GM23338 (cell line): ENCODE measurements around the gene PLXNA2. TPM values are rescaled to one million over a fixed set of nuclear protein-coding genes. Genes with fewer than 3 reads are reported as not detected.

Experiments
- ATAC-seq: fragments of 200-7000 bp; cut with Tn5 transposase; 3 replicates; pipeline ENCODE4 v1.9.1; 2020
- DNase-seq: peaks from one replicate; pipeline ENCODE4 v3.0.0-alpha.2; 2015; ENCODE audit warnings: low spot score
- H2AFZ ChIP-seq: fragments of 200-600 bp; sonication (generic); 2 replicates; pipeline ENCODE4 v1.8.0; 2016; ENCODE audit warnings: antibody characterized with exemption, mild to moderate bottlenecking, moderate library complexity
- H3F3A ChIP-seq: fragments of 200-600 bp; sonication (generic); replicated peaks from 2 replicates; pipeline ENCODE4 v1.8.0; 2017; ENCODE audit warnings: antibody characterized with exemption, mixed run types, low read depth
- H3K27ac ChIP-seq: fragments of 200-600 bp; sonication (generic); 2 replicates; pipeline ENCODE4 v1.6.1; 2016; ENCODE audit warnings: low read depth
- H3K27me3 ChIP-seq: fragments of 200-600 bp; sonication (generic); 2 replicates; pipeline ENCODE4 v1.8.0; 2016; ENCODE audit warnings: mild to moderate bottlenecking, mixed run types, moderate library complexity; ENCODE audit not compliant: insufficient read depth
- H3K36me3 ChIP-seq: fragments of 200-600 bp; sonication (generic); 2 replicates; pipeline ENCODE4 v1.8.0; 2016; ENCODE audit warnings: mild to moderate bottlenecking; ENCODE audit not compliant: insufficient read depth
- H3K4me1 ChIP-seq: fragments of 200-600 bp; sonication (generic); 2 replicates; pipeline ENCODE4 v1.8.0; 2016; ENCODE audit warnings: mild to moderate bottlenecking, moderate library complexity; ENCODE audit not compliant: insufficient read depth
- H3K4me2 ChIP-seq: fragments of 200-600 bp; sonication (generic); 2 replicates; pipeline ENCODE4 v1.7.1; 2017; ENCODE audit warnings: mixed run types
- H3K4me3 ChIP-seq: fragments of 200-600 bp; sonication (generic); 2 replicates; pipeline ENCODE4 v1.6.1; 2016; ENCODE audit warnings: mixed run types
- H3K79me2 ChIP-seq: fragments of 200-600 bp; sonication (generic); replicated peaks from 2 replicates; pipeline ENCODE4 v1.8.0; 2017; ENCODE audit warnings: mild to moderate bottlenecking; ENCODE audit not compliant: insufficient read depth
- H3K9me2 ChIP-seq: fragments of 200-600 bp; sonication (generic); 2 replicates; pipeline ENCODE4 v1.8.0; 2017; ENCODE audit not compliant: insufficient read depth
- H4K20me1 ChIP-seq: fragments of 200-600 bp; sonication (generic); replicated peaks from 2 replicates; pipeline ENCODE4 v1.8.0; 2017; ENCODE audit warnings: mild to moderate bottlenecking; ENCODE audit not compliant: insufficient read depth
- H3K27ac Mint-ChIP-seq: 2 replicates; pipeline ENCODE4 v1.8.0; 2020; ENCODE audit warnings: inconsistent platforms, mild to moderate bottlenecking, moderate library complexity, mixed read lengths
- H3K27me3 Mint-ChIP-seq: 3 replicates; pipeline ENCODE4 v1.8.0; 2022; ENCODE audit warnings: low read depth, mild to moderate bottlenecking, moderate library complexity, mixed read lengths, inconsistent platforms; ENCODE audit not compliant: insufficient read depth, poor library complexity
- H3K36me3 Mint-ChIP-seq: 3 replicates; pipeline ENCODE4 v1.8.0; 2021; ENCODE audit warnings: low read depth, mild to moderate bottlenecking, inconsistent platforms, moderate library complexity, mixed read lengths
- H3K4me1 Mint-ChIP-seq: 3 replicates; pipeline ENCODE4 v1.8.0; 2020; ENCODE audit warnings: mild to moderate bottlenecking, inconsistent platforms, mixed read lengths
- H3K4me3 Mint-ChIP-seq: 3 replicates; pipeline ENCODE4 v1.8.0; 2021; ENCODE audit warnings: moderate library complexity, mild to moderate bottlenecking, inconsistent platforms, mixed read lengths
- H3K9me3 Mint-ChIP-seq: 3 replicates; pipeline ENCODE4 v1.8.0; 2020; ENCODE audit warnings: moderate library complexity, mild to moderate bottlenecking, inconsistent platforms, mixed read lengths
- CTCF ChIP-seq, 2 experiments: fragments of 200-600 bp in 1 of 2; sonication (generic) in 1 of 2; conservative IDR thresholded peaks; 2 replicates each; pipeline versions ENCODE4 v1.5.1 to v1.6.1; 2016 to 2017; ENCODE audit warnings: antibody characterized with exemption in 2 of 2, low read depth in 2 of 2, mild to moderate bottlenecking in 2 of 2, moderate library complexity in 1 of 2
- EZH2 ChIP-seq: fragments of 200-600 bp; sonication (generic); IDR thresholded peaks from one replicate; pipeline ENCODE4 v1.8.0; 2017; ENCODE audit warnings: antibody characterized with exemption, mild to moderate bottlenecking, low read depth; ENCODE audit not compliant: unreplicated experiment
- JUNB ChIP-seq: IDR thresholded peaks from one replicate; pipeline ENCODE4 v1.6.1; 2016; ENCODE audit warnings: antibody characterized with exemption; ENCODE audit not compliant: unreplicated experiment
- POLR2AphosphoS5 ChIP-seq: IDR thresholded peaks from 2 replicates; pipeline ENCODE4 v1.6.1; 2016; ENCODE audit warnings: antibody characterized with exemption, low read depth
- STAT1 ChIP-seq: IDR thresholded peaks from one replicate; pipeline ENCODE4 v1.6.1; 2016; ENCODE audit warnings: antibody characterized with exemption; ENCODE audit not compliant: unreplicated experiment
- ZNF114 ChIP-seq: fragments of 250-450 bp; sonication (Bioruptor Pico); IDR thresholded peaks from 2 replicates; pipeline ENCODE4 v1.5.0; 2020; ENCODE audit warnings: mild to moderate bottlenecking, moderate library complexity
- ZNF331 ChIP-seq: fragments of 250-450 bp; sonication (Bioruptor Pico); IDR thresholded peaks from 2 replicates; pipeline ENCODE4 v1.5.0; 2020; ENCODE audit warnings: low read depth, mild to moderate bottlenecking, moderate library complexity
- polyA plus RNA-seq: library from polyadenylated mRNA; unstranded; fragments of >200 nt; fragmentation: Nextera tagmentation; extraction: Ambion mirVana; gene quantifications from 2 replicates; pipeline ENCODE4 v1.2.1, GENCODE V29; 2016
- total RNA-seq: library from RNA; depleted of rRNA; stranded (reverse); fragments of >200 nt; shearing (Covaris generic); gene quantifications from 2 replicates; pipeline ENCODE4 v1.2.3, GENCODE V29; 2014
- TF ChIP-seq, protein P1 (sequence below): IDR thresholded peaks from one replicate; pipeline ENCODE4 v1.6.1; 2018; ENCODE audit warnings: antibody characterized with exemption; ENCODE audit not compliant: unreplicated experiment

The PLXNA2 gene
- total and polyA plus RNA-seq, 2 experiments from 2014 or later = 0.40 to 1.8 TPM

GRCh38 chr1:208009706-208010444 is 234.3 kb downstream of the PLXNA2 start:
- no peak overlapping the region for H3K4me3 Mint-ChIP-seq
- no peak for ATAC-seq

GRCh38 chr1:208009303-208009702 is 234.9 kb downstream of the PLXNA2 start:
- Mint-ChIP-seq H3K27ac (no peak overlapping the region), H3K4me1 (no peaks in the 10 kb centered on the region), H3K4me3 (no peak overlapping the region), H3K36me3 (no peaks in the 10 kb centered on the region), H3K9me3 (no peaks in the 10 kb centered on the region), H3K27me3 (peaks cover 3% of the 10 kb centered on the region)
- H3K36me3 ChIP-seq = no peaks in the 10 kb centered on the region
- no peak overlapping the region for H3K27ac ChIP-seq
- DNase-seq (no peak), ATAC-seq (no peak)
- H3K4me3 ChIP-seq = no peak overlapping the region
- H3K4me1 ChIP-seq = no peaks in the 10 kb centered on the region
- no peaks in the 10 kb centered on the region for H3K79me2 ChIP-seq
- H4K20me1 ChIP-seq = no peaks in the 10 kb centered on the region
- no peak overlapping the region for H2AFZ ChIP-seq
- no peaks in the 10 kb centered on the region for H3F3A ChIP-seq
- H3K9me2 ChIP-seq = 0 out of 2 replicates have a peak, but pooled peaks cover 3% of the 10 kb centered on the region
- H3K4me2 ChIP-seq = no peak overlapping the region
- no peaks in the 10 kb centered on the region for H3K27me3 ChIP-seq
- TF ChIP-seq JUNB (no peak), EZH2 (no peak), ZNF114 (CRISPR knock-in tag) (no peak), ZNF331 (CRISPR knock-in tag) (no peak), STAT1 (no peak), POLR2AphosphoS5 (no peak)
- TF ChIP-seq, protein P1, sequence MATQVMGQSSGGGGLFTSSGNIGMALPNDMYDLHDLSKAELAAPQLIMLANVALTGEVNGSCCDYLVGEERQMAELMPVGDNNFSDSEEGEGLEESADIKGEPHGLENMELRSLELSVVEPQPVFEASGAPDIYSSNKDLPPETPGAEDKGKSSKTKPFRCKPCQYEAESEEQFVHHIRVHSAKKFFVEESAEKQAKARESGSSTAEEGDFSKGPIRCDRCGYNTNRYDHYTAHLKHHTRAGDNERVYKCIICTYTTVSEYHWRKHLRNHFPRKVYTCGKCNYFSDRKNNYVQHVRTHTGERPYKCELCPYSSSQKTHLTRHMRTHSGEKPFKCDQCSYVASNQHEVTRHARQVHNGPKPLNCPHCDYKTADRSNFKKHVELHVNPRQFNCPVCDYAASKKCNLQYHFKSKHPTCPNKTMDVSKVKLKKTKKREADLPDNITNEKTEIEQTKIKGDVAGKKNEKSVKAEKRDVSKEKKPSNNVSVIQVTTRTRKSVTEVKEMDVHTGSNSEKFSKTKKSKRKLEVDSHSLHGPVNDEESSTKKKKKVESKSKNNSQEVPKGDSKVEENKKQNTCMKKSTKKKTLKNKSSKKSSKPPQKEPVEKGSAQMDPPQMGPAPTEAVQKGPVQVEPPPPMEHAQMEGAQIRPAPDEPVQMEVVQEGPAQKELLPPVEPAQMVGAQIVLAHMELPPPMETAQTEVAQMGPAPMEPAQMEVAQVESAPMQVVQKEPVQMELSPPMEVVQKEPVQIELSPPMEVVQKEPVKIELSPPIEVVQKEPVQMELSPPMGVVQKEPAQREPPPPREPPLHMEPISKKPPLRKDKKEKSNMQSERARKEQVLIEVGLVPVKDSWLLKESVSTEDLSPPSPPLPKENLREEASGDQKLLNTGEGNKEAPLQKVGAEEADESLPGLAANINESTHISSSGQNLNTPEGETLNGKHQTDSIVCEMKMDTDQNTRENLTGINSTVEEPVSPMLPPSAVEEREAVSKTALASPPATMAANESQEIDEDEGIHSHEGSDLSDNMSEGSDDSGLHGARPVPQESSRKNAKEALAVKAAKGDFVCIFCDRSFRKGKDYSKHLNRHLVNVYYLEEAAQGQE = no peak

More at GRCh38 chr1:208009706-208010444, 234.3 kb downstream of the PLXNA2 start:
- H3F3A ChIP-seq = no peaks in the 10 kb centered on the region
- H3K27ac ChIP-seq = no peak overlapping the region
- H2AFZ ChIP-seq = no peak overlapping the region
- H3K9me2 ChIP-seq = 0 out of 2 replicates have a peak, but pooled peaks cover 3% of the 10 kb centered on the region
- Mint-ChIP-seq H3K27ac (no peak overlapping the region), H3K36me3 (no peaks in the 10 kb centered on the region), H3K4me1 (no peaks in the 10 kb centered on the region), H3K27me3 (peaks cover 3% of the 10 kb centered on the region), H3K9me3 (no peaks in the 10 kb centered on the region)
- no peak overlapping the region for H3K4me3 ChIP-seq
- H3K36me3 ChIP-seq = no peaks in the 10 kb centered on the region
- no peak overlapping the region for H3K4me2 ChIP-seq
- H3K27me3 ChIP-seq = no peaks in the 10 kb centered on the region
- H4K20me1 ChIP-seq = no peaks in the 10 kb centered on the region
- no peaks in the 10 kb centered on the region for H3K4me1 ChIP-seq
- no peak for DNase-seq
- no peak for TF ChIP-seq CTCF (conservative IDR thresholded peaks at IDR 0.05; ENCODE audit: low read depth in 2 of 2)
- H3K79me2 ChIP-seq = no peaks in the 10 kb centered on the region
